OCI-LY1 (cell line): ENCODE results near the gene HCN1.
"Not testable (repeated sequence)": the region's sequence is repeated elsewhere in the genome, so short reads cannot be mapped to it uniquely, and the experiment has no call there.

Source experiments
- H2AFZ ChIP-seq: fragments of 200-600 bp; sonication (generic), shearing (Covaris generic); 2 replicates; pipeline ENCODE4 v1.6.0; 2014; ENCODE audit warnings: antibody characterized with exemption, mild to moderate bottlenecking, low read length
- H3F3A ChIP-seq: fragments of 200-600 bp; sonication (generic), shearing (Covaris generic); 2 replicates; pipeline ENCODE4 v1.6.0; 2014; ENCODE audit warnings: mild to moderate bottlenecking, antibody characterized with exemption, low read length, moderate library complexity; ENCODE audit not compliant: insufficient read depth
- H3K27ac ChIP-seq: fragments of 200-600 bp; sonication (generic); 2 replicates; pipeline ENCODE4 v1.5.1; 2014; ENCODE audit warnings: low read length, mixed run types, mild to moderate bottlenecking, low read depth; ENCODE audit not compliant: poor library complexity, severe bottlenecking
- H3K27me3 ChIP-seq: fragments of 200-600 bp; sonication (generic); 2 replicates; pipeline ENCODE4 v1.6.0; 2014; ENCODE audit warnings: antibody characterized with exemption, mild to moderate bottlenecking, low read length, moderate library complexity; ENCODE audit not compliant: insufficient read depth
- H3K36me3 ChIP-seq: fragments of 200-600 bp; sonication (generic); 2 replicates; pipeline ENCODE4 v1.6.1; 2014; ENCODE audit warnings: mild to moderate bottlenecking, antibody characterized with exemption, low read length, moderate library complexity, mixed read lengths; ENCODE audit not compliant: insufficient read depth
- H3K4me1 ChIP-seq: fragments of 200-600 bp; sonication (generic); 2 replicates; pipeline ENCODE4 v1.5.1; 2014; ENCODE audit warnings: mild to moderate bottlenecking, low read length, moderate library complexity; ENCODE audit not compliant: insufficient read depth, severe bottlenecking
- H3K4me2 ChIP-seq: fragments of 200-600 bp; sonication (generic), shearing (Covaris generic); 2 replicates; pipeline ENCODE4 v1.6.1; 2014; ENCODE audit warnings: low read length
- H3K4me3 ChIP-seq: fragments of 200-600 bp; sonication (generic); 2 replicates; pipeline ENCODE4 v1.5.1; 2014; ENCODE audit warnings: low read length, low read depth, mild to moderate bottlenecking, mixed read lengths; ENCODE audit not compliant: poor library complexity, severe bottlenecking
- H3K79me2 ChIP-seq: fragments of 200-600 bp; shearing (Covaris generic); 2 replicates; pipeline ENCODE4 v1.6.1; 2016; ENCODE audit warnings: mixed run types, low read length, mixed read lengths; ENCODE audit not compliant: insufficient read depth
- H3K9ac ChIP-seq: fragments of 200-600 bp; sonication (generic), shearing (Covaris generic); 2 replicates; pipeline ENCODE4 v1.6.1; 2014; ENCODE audit warnings: mild to moderate bottlenecking, low read length, mixed read lengths
- H3K9me2 ChIP-seq: fragments of 200-600 bp; sonication (generic), shearing (Covaris generic); 2 replicates; pipeline ENCODE4 v1.6.1; 2014; ENCODE audit warnings: low read depth, mild to moderate bottlenecking, low read length, mixed read lengths
- H3K9me3 ChIP-seq: fragments of 200-600 bp; shearing (Covaris generic); 2 replicates; pipeline ENCODE4 v1.6.1; 2014; ENCODE audit warnings: low read length, mixed read lengths
- H4K20me1 ChIP-seq: fragments of 200-600 bp; sonication (generic), shearing (Covaris generic); 2 replicates; pipeline ENCODE4 v1.6.0; 2016; ENCODE audit warnings: mild to moderate bottlenecking, low read length; ENCODE audit not compliant: insufficient read depth
- CTCF ChIP-seq: fragments of 200-600 bp; sonication (generic), shearing (Covaris generic); IDR thresholded peaks from 2 replicates; pipeline ENCODE4 v1.5.1; 2017; ENCODE audit warnings: mild to moderate bottlenecking, antibody characterized with exemption, low read length, moderate library complexity, mixed read lengths
- EZH2 ChIP-seq: fragments of 200-600 bp; sonication (generic), shearing (Covaris generic); IDR thresholded peaks from 2 replicates; pipeline ENCODE4 v1.8.0; 2017; ENCODE audit warnings: borderline replicate concordance, mixed run types, mild to moderate bottlenecking, antibody characterized with exemption, low read length, moderate library complexity, mixed read lengths

Gene HCN1

GRCh38 chr5:45484781-45485180 lies 211.4 kb downstream of the HCN1 start:
- Histone ChIP-seq H3K4me3 (no peak overlapping the region), H3K9ac (no peak overlapping the region), H3K4me1 (no peaks in the 10 kb centered on the region), H3K27ac (no peak overlapping the region), H3K79me2 (no peaks in the 10 kb centered on the region), H4K20me1 (no peaks in the 10 kb centered on the region), H3F3A (no peaks in the 10 kb centered on the region), H3K9me3 (no peaks in the 10 kb centered on the region), H3K9me2 (no peaks in the 10 kb centered on the region), H2AFZ (no peak overlapping the region), H3K36me3 (no peaks in the 10 kb centered on the region), H3K27me3 (no peaks in the 10 kb centered on the region), H3K4me2 (no peak overlapping the region)
- TF ChIP-seq CTCF (no peak), EZH2 (no peak)

GRCh38 chr5:45454114-45454513 lies 242.1 kb downstream of the HCN1 start:
- Histone ChIP-seq H3K4me3 (no peak overlapping the region), H3K4me1 (no peaks in the 10 kb centered on the region), H4K20me1 (no peaks in the 10 kb centered on the region), H3K79me2 (no peaks in the 10 kb centered on the region), H3K4me2 (no peak overlapping the region), H2AFZ (no peak overlapping the region), H3K9ac (no peak overlapping the region), H3F3A (no peaks in the 10 kb centered on the region), H3K9me3 (no peaks in the 10 kb centered on the region), H3K9me2 (no peaks in the 10 kb centered on the region), H3K27ac (no peak overlapping the region), H3K27me3 (no peaks in the 10 kb centered on the region), H3K36me3 (no peaks in the 10 kb centered on the region)
- TF ChIP-seq EZH2 (no peak), CTCF (no peak)

GRCh38 chr5:45444856-45445255 lies 251.3 kb downstream of the HCN1 start:
- H4K20me1 ChIP-seq, H3K4me1 ChIP-seq, H3K27me3 ChIP-seq, H3K9ac ChIP-seq, H3K27ac ChIP-seq, H3K79me2 ChIP-seq, H3K36me3 ChIP-seq, H3K4me3 ChIP-seq, H2AFZ ChIP-seq, H3K9me2 ChIP-seq, H3K4me2 ChIP-seq, H3F3A ChIP-seq, H3K9me3 ChIP-seq: not testable (repeated sequence)

GRCh38 chr5:45440466-45440865 lies 255.7 kb downstream of the HCN1 start:
- no peak overlapping the region for H3K4me3 ChIP-seq
- no peak overlapping the region for H2AFZ ChIP-seq
- H3F3A ChIP-seq, result no peaks in the 10 kb centered on the region
- H3K36me3 ChIP-seq, result no peaks in the 10 kb centered on the region
- no peaks in the 10 kb centered on the region for H3K4me1 ChIP-seq
- TF ChIP-seq EZH2 (no peak), CTCF (no peak)
- H3K4me2 ChIP-seq, result no peak overlapping the region
- no peak overlapping the region for H3K27ac ChIP-seq
- H3K27me3 ChIP-seq, result no peaks in the 10 kb centered on the region
- H3K9me2 ChIP-seq, result no peaks in the 10 kb centered on the region
- no peaks in the 10 kb centered on the region for H3K79me2 ChIP-seq
- no peaks in the 10 kb centered on the region for H4K20me1 ChIP-seq
- H3K9me3 ChIP-seq, result no peaks in the 10 kb centered on the region
- H3K9ac ChIP-seq, result no peak overlapping the region
